HG03097 (cell line): ENCODE measurements around the gene PLIN5.

Experiments used
- ATAC-seq: cut with Tn5 transposase; IDR thresholded peaks from one replicate; pipeline ENCODE4 v1.9.1; 2021; ENCODE audit not compliant: unreplicated experiment, low FRiP score

The PLIN5 gene

DNA sequence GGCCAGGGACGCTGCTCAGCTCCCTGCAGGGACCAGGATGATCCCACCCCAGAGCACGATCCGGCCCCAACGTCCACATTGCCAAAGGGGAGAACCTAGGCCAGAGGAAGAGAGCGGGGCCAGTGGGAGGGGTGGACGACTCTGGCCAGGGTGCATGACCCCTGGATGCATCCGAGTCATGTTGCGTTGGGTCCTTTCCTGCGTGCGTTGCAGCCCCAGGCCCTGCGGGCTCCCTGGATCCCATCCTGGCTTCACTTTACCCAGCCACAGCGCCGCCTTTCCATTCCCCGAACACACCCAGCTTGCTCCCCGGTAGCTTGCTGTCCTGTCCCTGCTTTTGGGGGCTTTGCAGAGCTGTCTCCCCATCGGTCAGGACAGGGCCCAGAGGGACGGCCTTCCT lies 27.2 kb downstream of the PLIN5 start:
- ATAC-seq, result no peak

DNA sequence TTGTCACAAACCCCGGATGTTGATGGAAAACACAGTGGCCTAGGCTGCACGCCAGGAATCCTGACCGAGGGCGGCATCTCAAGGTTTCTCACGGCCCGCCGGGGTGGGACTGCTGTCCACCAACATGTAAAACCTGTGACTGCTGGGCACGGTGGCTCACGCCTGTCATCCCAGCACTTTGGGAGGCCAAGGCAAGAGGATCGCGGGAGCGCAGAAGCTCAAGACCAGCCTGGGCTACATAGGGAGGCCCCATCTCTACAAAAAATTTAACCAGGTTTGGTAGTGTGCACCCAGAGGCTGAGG lies 27.9 kb downstream of the PLIN5 start:
- no peak for ATAC-seq

DNA sequence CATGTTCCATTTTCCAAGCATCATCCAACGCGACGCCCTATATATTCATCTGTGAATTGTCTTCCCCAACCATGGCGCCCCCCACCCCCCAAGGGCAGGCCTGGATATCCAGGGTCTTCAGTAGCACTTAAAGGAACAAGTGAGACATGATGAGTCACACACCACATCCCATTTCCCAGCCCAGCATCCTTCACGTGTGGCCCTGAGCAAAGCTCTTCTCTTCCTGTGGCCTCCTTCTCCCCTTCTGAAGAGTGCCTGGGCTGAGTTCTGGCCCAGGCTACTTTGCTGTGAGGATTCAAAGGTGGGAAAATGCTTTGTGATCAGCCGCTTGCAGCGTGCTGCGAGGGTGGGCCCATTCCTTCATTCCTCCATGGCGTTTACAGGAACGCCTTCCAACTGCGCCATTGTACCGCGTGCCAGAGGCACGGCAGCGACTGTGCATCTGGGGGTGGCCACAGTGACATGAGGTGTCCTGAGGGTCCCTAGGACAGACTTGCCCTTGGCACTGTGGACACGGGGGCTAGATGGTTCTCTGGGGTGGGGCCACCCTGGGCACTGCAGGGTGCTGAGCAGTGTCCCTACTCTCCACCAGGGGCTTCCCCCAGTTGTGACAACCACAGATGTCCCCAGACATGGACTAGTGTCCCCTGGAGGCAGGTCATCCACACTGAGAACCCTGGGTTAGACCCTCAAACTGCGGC lies 28.4 kb downstream of the PLIN5 start:
- no peak for ATAC-seq

GRCh38 chr19:4505570-4506448 lies 29.2 kb downstream of the PLIN5 start:
- ATAC-seq, result no peak

DNA sequence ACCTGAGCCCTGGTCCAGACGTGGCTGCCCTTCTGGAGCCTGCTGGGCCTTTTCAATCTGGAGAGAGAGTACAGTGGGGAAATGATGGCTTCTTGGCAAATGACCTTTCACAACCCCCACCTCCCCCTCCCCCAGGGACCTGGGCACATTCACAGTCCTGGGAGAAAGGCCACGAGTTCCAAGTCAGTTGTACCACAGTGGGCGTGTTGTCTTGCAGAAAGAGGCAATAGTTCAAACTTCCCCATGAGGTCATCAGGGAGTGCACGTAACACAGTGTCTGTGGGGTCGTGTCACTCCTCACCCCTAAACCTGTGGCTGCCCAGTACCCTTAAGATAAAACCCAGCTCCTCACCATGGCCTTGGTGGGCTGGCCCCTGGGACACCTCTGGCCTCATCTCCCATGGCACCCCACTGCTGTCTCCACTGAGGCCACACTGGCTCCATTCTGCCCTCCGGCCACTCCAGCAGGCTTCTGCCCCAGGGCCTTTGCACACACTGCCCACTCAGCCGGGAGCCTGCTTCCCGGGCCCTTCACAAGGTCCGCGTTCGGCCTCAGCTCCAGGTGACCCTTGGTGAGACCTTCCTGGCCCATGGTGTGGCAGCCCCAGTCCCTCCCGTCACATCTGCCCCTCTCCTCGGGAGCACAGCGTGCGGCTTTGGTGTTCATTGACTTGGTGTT lies 30.0 kb downstream of the PLIN5 start:
- ATAC-seq, result no peak

DNA sequence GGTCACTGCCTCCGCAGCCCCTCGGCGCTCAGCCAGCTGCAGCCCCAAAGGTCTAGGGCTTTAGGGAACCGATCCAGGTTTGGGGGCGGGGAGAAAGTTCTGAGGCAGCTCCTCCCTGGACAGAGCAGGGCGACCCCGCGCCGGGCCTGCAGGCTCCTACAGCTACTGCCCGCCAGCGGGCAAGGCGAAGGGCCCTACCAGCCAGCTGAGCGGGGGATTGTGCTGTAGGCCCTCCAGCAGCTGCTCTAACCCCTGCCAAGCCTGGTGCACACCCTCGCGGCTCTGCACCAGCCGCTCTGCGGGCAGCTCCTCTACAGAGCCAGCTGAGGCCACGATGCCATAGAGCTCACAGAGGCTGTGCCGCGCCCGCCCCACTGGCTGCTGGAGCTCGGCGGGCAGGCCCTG lies 30.7 kb downstream of the PLIN5 start:
- ATAC-seq, result no peak

- no peak for ATAC-seq
These were observed 31.2 kb downstream of the PLIN5 start for GRCh38 chr19:4503825-4504170.

- no peak for ATAC-seq
These were observed 31.7 kb downstream of the PLIN5 start for GRCh38 chr19:4503132-4503824.

DNA sequence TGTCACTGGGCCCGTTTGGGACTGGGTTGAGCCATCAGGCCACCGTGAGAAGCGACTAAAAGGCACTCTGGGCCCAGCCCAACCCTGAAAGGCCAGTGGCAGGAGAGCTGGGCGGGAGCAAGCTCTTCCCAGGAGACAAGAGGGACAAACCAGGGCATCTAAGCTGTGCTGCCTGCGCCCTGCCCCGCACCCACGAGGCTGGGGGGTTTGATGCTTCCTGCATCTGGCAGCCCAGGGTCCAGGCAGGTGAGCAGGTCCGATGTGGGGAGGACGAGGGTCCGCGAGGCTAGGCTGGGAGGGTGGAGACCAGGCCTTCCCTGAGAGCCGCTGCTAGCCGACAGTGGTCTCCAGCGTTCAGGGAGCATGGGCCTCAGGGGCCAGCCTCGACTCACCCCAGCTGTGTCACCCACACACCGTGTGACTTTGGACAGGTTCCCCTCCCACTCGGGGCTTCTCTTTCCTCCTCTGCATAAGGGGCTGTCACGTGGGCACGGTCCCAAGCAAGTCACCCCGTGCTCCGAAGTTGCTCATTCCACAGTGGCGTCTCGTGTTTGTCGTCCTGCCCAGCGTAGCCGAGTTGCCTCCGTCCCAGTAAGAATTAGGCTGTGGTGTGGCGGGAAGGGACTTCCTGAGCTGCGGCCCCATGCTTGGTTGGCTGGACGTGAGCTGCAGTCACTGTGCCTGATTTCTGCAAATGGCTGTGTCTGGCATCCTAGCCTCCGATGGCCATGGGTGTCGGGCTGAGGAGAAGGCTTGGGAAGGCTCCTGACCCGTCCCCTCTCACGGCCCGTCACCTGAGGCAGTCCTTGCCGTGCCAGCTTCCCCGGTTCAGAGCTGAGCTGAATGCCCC lies 32.5 kb downstream of the PLIN5 start:
- ATAC-seq, result no peak

DNA sequence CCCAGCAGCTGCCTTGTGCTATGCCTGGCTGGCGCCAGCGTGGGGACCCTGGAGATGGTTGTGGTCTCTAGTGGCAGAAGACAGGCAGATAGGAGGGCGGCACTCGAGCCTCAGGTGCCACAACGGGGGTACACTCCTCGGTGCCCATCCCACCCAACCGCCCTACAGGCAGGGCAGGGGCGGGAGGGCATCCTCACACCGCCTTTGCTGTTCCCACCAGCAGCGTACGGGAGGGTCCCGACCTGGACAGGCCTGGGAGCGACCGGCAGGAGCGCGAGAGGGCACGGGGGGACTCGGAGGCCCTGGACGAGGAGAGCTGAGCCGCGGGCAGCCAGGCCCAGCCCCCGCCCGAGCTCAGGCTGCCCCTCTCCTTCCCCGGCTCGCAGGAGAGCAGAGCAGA lies 33.3 kb downstream of the PLIN5 start:
- no peak for ATAC-seq

- no peak for ATAC-seq
These were observed 34.0 kb downstream of the PLIN5 start for GRCh38 chr19:4500841-4501591.

DNA sequence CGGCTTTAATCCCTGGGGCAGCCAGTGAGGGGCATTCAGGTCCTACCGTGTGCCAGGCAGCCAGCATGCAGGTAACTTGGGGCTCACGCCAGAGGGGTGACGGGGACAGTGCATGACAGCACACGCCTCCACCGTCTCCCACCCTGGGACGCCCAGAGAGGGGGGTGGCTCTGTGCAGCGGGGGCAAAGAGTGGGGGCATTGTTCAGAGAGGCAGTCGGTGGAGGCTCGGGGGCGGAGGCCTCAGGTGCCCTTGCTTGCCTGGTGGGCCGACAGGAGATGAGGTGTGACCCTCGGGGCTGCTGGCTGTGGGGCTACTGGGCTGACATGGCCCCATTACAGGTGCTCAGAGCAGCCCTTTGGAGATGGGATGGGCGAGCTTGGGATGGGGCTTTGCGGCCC lies 35.2 kb downstream of the PLIN5 start:
- ATAC-seq, result no peak

DNA sequence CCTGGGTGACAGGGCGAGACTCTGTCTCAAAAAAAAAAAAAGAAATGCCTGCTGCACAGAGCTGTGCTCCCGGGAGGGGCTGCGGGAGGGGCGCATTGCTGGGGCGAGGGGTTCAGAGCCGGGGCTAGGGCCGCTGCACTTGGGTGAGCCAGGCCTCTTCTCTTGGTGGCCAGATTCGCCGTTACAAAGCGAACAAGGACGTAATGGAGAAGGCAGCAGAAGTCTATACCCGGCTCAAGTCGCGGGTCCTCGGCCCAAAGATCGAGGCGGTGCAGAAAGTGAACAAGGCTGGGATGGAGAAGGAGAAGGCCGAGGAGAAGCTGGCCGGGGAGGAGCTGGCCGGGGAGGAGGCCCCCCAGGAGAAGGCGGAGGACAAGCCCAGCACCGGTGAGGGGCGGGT lies 35.7 kb downstream of the PLIN5 start:
- no peak for ATAC-seq

GRCh38 chr19:4498694-4499093 lies 36.3 kb downstream of the PLIN5 start:
- ATAC-seq, result no peak

- no peak for ATAC-seq
These were observed 37.1 kb downstream of the PLIN5 start for GRCh38 chr19:4497770-4498389.

DNA sequence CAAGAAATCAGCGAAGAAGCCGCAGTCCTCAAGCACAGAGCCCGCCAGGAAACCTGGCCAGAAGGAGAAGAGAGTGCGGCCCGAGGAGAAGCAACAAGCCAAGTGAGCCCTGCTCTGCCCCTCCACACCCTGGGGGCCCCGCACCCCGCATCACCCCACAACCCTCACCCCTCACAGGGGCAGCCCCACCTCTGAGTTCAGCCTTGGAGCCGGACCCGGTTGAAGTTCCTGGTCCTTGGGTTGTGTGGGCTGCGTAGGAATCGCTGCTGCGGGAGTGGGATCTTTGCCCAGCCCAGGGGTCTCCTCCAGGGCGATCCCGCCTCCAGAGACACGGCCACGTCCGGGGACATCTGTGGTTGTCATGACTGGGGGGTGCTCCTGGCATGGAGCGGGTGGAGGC lies 38.7 kb downstream of the PLIN5 start:
- no peak for ATAC-seq

DNA sequence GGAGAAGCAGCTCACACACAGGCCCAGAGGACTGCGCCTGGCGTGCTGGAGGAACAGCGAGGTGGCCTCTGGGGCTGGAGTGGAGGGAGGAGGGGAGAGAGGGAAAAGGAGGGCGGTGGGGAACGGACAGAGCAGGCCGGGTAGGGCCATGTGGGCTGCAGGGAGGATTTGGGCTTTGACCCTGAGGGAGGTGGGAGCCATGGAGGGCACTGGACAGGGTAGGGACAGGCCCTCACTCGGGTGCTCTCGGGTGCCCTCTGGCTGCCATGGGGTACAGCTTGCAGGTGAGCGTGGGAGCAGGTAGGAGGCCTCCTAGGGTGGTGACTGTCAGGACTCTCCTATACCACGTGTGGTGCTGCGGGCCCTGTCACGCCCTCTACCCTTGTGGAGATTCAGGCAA lies 39.6 kb downstream of the PLIN5 start:
- ATAC-seq, result no peak

- no peak for ATAC-seq
These were observed 40.3 kb downstream of the PLIN5 start for GRCh38 chr19:4494691-4495064.
